ENCODE results near the gene PAMR1.

PAMR1 gene

GRCh38 chr11:35404388-35404775 is 121.0 kb downstream of the PAMR1 start:
- no peak overlapping the region for H3K18ac ChIP-seq (ENCODE audit: low read length)
- no peaks in the 10 kb centered on the region for H3K36me3 ChIP-seq (ENCODE audit: control insufficient read depth, insufficient read depth, low read length)
- H2BK120ac ChIP-seq (ENCODE audit: low read depth, low read length), result no peak overlapping the region
- no peak overlapping the region for H3K4me3 ChIP-seq (ENCODE audit: low read length)
- no peaks in the 10 kb centered on the region for H3K79me1 ChIP-seq (ENCODE audit: low read length)
- H3K9ac ChIP-seq (ENCODE audit: low read length), result peak overlapping the region; percentile 14
- H3K23ac ChIP-seq (ENCODE audit: low read length), result no peak overlapping the region
- no peak overlapping the region for H4K8ac ChIP-seq (ENCODE audit: low read depth, low read length)
- no peak overlapping the region for H2BK15ac ChIP-seq (replicated peaks; ENCODE audit: low read depth)
- DNase-seq, result peak; percentile 95
- H4K5ac ChIP-seq (ENCODE audit: low read length), result no peak overlapping the region
- H2AK5ac ChIP-seq (ENCODE audit: low read length), result no peak overlapping the region
- WGBS (ENCODE audit: extremely low coverage, insufficient coverage, low lambda C conversion rate), result no CpG with 5 or more reads among the region's 7 CpGs
- no peak overlapping the region for H3K4ac ChIP-seq (ENCODE audit: low read depth, low read length)
- peaks cover 19% of the 10 kb centered on the region for H3K4me1 ChIP-seq (ENCODE audit: control insufficient read depth, low read depth, low read length)
- peak overlapping the region; percentile 32 for H2BK5ac ChIP-seq (ENCODE audit: low read length)
- H3K56ac ChIP-seq (ENCODE audit: low read length), result peak overlapping the region; percentile 71
- no peak overlapping the region for H3K4me2 ChIP-seq (ENCODE audit: low read length)
- no peaks in the 10 kb centered on the region for H3K27me3 ChIP-seq (ENCODE audit: insufficient read depth, low read length, poor library complexity)
- H3K27ac ChIP-seq (ENCODE audit: low read depth, low read length), result peak overlapping the region; percentile 1
- H3K79me2 ChIP-seq (ENCODE audit: control insufficient read depth, insufficient read depth, low read length), result no peaks in the 10 kb centered on the region

DNA sequence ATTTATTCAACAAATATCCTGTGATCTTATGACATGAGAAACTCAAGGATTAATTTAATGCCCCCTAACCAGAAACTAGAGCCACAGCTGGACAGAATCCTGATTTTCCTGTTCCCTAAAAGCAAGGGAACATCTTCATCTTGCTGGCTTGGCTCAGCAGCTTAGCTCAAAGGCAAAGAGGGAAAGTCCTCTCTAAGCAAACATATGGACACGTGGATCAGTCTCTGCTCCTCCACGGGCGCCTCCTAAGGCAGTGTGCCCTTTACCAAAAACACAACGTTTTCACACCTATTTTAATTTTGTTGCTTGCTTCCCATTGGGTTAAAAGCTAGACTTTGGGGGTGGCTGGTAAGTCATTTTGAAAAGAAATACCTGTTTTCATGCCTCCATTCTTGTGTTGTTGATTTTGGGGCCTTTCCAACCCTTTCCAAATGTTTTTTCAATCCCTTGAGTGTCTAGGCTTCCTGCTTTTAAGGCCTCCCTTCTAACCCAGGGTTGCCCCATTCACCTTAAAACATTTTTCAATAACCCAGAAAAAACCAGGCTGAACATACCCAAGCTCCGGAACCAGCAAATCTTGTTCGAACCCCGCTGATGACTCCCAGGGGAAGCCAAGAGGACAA is 121.5 kb downstream of the PAMR1 start:
- no CpG with 5 or more reads among the region's 7 CpGs for WGBS (ENCODE audit: extremely low coverage, insufficient coverage, low lambda C conversion rate)

DNA sequence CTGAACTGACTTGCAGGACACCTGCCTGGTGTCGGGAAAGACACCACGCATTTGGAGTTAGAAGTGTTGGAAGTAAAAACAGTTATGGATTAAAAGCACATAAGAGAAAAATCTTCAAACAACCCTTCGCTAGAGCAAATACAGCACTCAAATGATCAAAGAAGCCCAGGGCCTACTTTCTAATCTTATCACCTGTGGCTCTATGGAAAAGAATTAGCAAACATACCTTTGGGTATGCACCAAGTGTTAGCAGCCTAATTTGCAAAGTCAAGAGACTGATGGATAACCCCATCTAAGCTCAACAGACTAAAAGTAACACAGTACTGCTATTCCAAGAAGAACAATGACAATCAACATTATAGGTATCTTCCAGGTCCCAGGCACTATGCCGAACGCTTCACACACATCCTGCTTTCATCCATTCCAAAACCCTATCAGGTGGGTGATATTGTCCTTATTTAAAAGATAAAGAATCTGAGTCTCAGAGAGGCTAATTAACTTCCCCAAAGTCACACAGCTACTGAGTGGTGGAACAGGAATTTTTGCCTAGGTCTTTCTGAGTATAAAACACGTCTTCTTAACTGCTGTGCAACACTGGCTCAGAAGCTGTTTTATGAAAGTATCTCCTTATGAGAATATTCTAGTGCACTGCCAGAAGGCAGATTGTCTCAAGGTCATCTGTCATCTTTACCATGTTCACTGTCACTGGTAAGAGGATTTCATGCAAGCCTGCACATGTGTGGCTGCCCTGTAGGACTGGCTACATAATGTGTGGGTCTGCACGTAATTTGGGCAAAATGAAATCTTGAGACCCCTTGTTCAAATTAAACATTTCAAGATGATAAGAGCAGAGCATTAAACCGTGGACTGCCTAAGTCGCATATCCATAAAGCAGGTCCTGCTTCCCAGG is 122.4 kb downstream of the PAMR1 start:
- H3K79me2 ChIP-seq (ENCODE audit: control insufficient read depth, insufficient read depth, low read length), result no peaks in the 10 kb centered on the region
- H3K4me2 ChIP-seq (ENCODE audit: low read length), result no peak overlapping the region
- peaks cover 20% of the 10 kb centered on the region for H3K4me1 ChIP-seq (ENCODE audit: control insufficient read depth, low read depth, low read length)
- H3K36me3 ChIP-seq (ENCODE audit: control insufficient read depth, insufficient read depth, low read length), result no peaks in the 10 kb centered on the region
- H2BK5ac ChIP-seq (ENCODE audit: low read length), result peak overlapping the region; percentile 62
- H3K4me3 ChIP-seq (ENCODE audit: low read length), result no peak overlapping the region
- H3K56ac ChIP-seq (ENCODE audit: low read length), result peak overlapping the region; percentile 58
- no peak overlapping the region for H2BK15ac ChIP-seq (replicated peaks; ENCODE audit: low read depth)
- peak overlapping the region; percentile 95 for H2BK120ac ChIP-seq (ENCODE audit: low read depth, low read length)
- H3K4ac ChIP-seq (ENCODE audit: low read depth, low read length), result no peak overlapping the region
- H4K5ac ChIP-seq (ENCODE audit: low read length), result no peak overlapping the region
- no peaks in the 10 kb centered on the region for H3K27me3 ChIP-seq (ENCODE audit: insufficient read depth, low read length, poor library complexity)
- no peak overlapping the region for H3K27ac ChIP-seq (ENCODE audit: low read depth, low read length)
- DNase-seq, result peak; percentile 60
- WGBS (ENCODE audit: extremely low coverage, insufficient coverage, low lambda C conversion rate), result no CpG with 5 or more reads among the region's 9 CpGs
- H2AK5ac ChIP-seq (ENCODE audit: low read length), result peak overlapping the region; percentile 54
- no peak overlapping the region for H3K9ac ChIP-seq (ENCODE audit: low read length)
- no peak overlapping the region for H3K18ac ChIP-seq (ENCODE audit: low read length)
- H3K23ac ChIP-seq (ENCODE audit: low read length), result no peak overlapping the region
- H4K8ac ChIP-seq (ENCODE audit: low read depth, low read length), result no peak overlapping the region
- H3K79me1 ChIP-seq (ENCODE audit: low read length), result no peaks in the 10 kb centered on the region

More for the DNA sequence above, 121.5 kb downstream of the PAMR1 start:
- Histone ChIP-seq H3K27me3 (ENCODE audit: insufficient read depth, low read length, poor library complexity) (no peaks in the 10 kb centered on the region), H2BK120ac (ENCODE audit: low read depth, low read length) (no peak overlapping the region), H3K4me1 (ENCODE audit: control insufficient read depth, low read depth, low read length) (peaks cover 20% of the 10 kb centered on the region), H3K9ac (ENCODE audit: low read length) (peak overlapping the region; percentile 9), H3K27ac (ENCODE audit: low read depth, low read length) (peak overlapping the region; percentile 1), H2AK5ac (ENCODE audit: low read length) (no peak overlapping the region), H3K79me1 (ENCODE audit: low read length) (no peaks in the 10 kb centered on the region), H4K5ac (ENCODE audit: low read length) (no peak overlapping the region), H2BK5ac (ENCODE audit: low read length) (peak overlapping the region; percentile 32), H2BK15ac (replicated peaks; ENCODE audit: low read depth) (no peak overlapping the region), H3K18ac (ENCODE audit: low read length) (no peak overlapping the region), H3K56ac (ENCODE audit: low read length) (peak overlapping the region; percentile 71), H3K4me2 (ENCODE audit: low read length) (no peak overlapping the region), H4K8ac (ENCODE audit: low read depth, low read length) (no peak overlapping the region), H3K4me3 (ENCODE audit: low read length) (no peak overlapping the region), H3K23ac (ENCODE audit: low read length) (no peak overlapping the region), H3K79me2 (ENCODE audit: control insufficient read depth, insufficient read depth, low read length) (no peaks in the 10 kb centered on the region), H3K36me3 (ENCODE audit: control insufficient read depth, insufficient read depth, low read length) (no peaks in the 10 kb centered on the region), H3K4ac (ENCODE audit: low read depth, low read length) (no peak overlapping the region)
- no peak for DNase-seq

- peaks cover 15% of the 10 kb centered on the region for H3K4me1 ChIP-seq (ENCODE audit: control insufficient read depth, low read depth, low read length)
- no peak overlapping the region for H3K4me3 ChIP-seq (ENCODE audit: low read length)
- no peak overlapping the region for H2BK120ac ChIP-seq (ENCODE audit: low read depth, low read length)
- no peak overlapping the region for H3K4me2 ChIP-seq (ENCODE audit: low read length)
- H3K79me1 ChIP-seq (ENCODE audit: low read length), result no peaks in the 10 kb centered on the region
- H4K5ac ChIP-seq (ENCODE audit: low read length), result no peak overlapping the region
- no peak overlapping the region for H3K23ac ChIP-seq (ENCODE audit: low read length)
- no peaks in the 10 kb centered on the region for H3K27me3 ChIP-seq (ENCODE audit: insufficient read depth, low read length, poor library complexity)
- WGBS (ENCODE audit: extremely low coverage, insufficient coverage, low lambda C conversion rate), result no CpG with 5 or more reads among the region's 1 CpG
- no peak overlapping the region for H3K4ac ChIP-seq (ENCODE audit: low read depth, low read length)
- H3K79me2 ChIP-seq (ENCODE audit: control insufficient read depth, insufficient read depth, low read length), result no peaks in the 10 kb centered on the region
- H3K9ac ChIP-seq (ENCODE audit: low read length), result no peak overlapping the region
- H3K36me3 ChIP-seq (ENCODE audit: control insufficient read depth, insufficient read depth, low read length), result no peaks in the 10 kb centered on the region
- H2BK5ac ChIP-seq (ENCODE audit: low read length), result no peak overlapping the region
- no peak overlapping the region for H4K8ac ChIP-seq (ENCODE audit: low read depth, low read length)
- no peak overlapping the region for H2BK15ac ChIP-seq (replicated peaks; ENCODE audit: low read depth)
- DNase-seq, result no peak
- H2AK5ac ChIP-seq (ENCODE audit: low read length), result no peak overlapping the region
- no peak overlapping the region for H3K27ac ChIP-seq (ENCODE audit: low read depth, low read length)
- H3K18ac ChIP-seq (ENCODE audit: low read length), result no peak overlapping the region
- H3K56ac ChIP-seq (ENCODE audit: low read length), result no peak overlapping the region
Observed at GRCh38 chr11:35398881-35399280, 126.5 kb downstream of the PAMR1 start.

GRCh38 chr11:35394941-35395340 is 130.5 kb downstream of the PAMR1 start:
- Histone ChIP-seq H3K79me2 (ENCODE audit: control insufficient read depth, insufficient read depth, low read length) (no peaks in the 10 kb centered on the region), H3K4me3 (ENCODE audit: low read length) (no peak overlapping the region), H4K8ac (ENCODE audit: low read depth, low read length) (no peak overlapping the region), H3K4ac (ENCODE audit: low read depth, low read length) (no peak overlapping the region), H3K56ac (ENCODE audit: low read length) (no peak overlapping the region), H3K9ac (ENCODE audit: low read length) (no peak overlapping the region), H3K23ac (ENCODE audit: low read length) (no peak overlapping the region), H3K4me1 (ENCODE audit: control insufficient read depth, low read depth, low read length) (peaks cover 2% of the 10 kb centered on the region), H2BK120ac (ENCODE audit: low read depth, low read length) (no peak overlapping the region), H2BK15ac (replicated peaks; ENCODE audit: low read depth) (no peak overlapping the region), H2BK5ac (ENCODE audit: low read length) (no peak overlapping the region), H2AK5ac (ENCODE audit: low read length) (no peak overlapping the region), H3K79me1 (ENCODE audit: low read length) (no peaks in the 10 kb centered on the region), H3K27ac (ENCODE audit: low read depth, low read length) (no peak overlapping the region), H3K18ac (ENCODE audit: low read length) (no peak overlapping the region), H3K27me3 (ENCODE audit: insufficient read depth, low read length, poor library complexity) (no peaks in the 10 kb centered on the region), H3K36me3 (ENCODE audit: control insufficient read depth, insufficient read depth, low read length) (no peaks in the 10 kb centered on the region), H4K5ac (ENCODE audit: low read length) (no peak overlapping the region), H3K4me2 (ENCODE audit: low read length) (no peak overlapping the region)
- no peak for DNase-seq
- no CpG with 5 or more reads among the region's 5 CpGs for WGBS (ENCODE audit: extremely low coverage, insufficient coverage, low lambda C conversion rate)
